HG03442 (cell line): ENCODE results near the gene SAXO1.

ENCODE experiments used
- ATAC-seq: cut with Tn5 transposase; IDR thresholded peaks from one replicate; pipeline ENCODE4 v1.9.1; 2021; ENCODE audit warnings: mild to moderate bottlenecking, moderate library complexity; ENCODE audit not compliant: unreplicated experiment

Gene SAXO1

DNA sequence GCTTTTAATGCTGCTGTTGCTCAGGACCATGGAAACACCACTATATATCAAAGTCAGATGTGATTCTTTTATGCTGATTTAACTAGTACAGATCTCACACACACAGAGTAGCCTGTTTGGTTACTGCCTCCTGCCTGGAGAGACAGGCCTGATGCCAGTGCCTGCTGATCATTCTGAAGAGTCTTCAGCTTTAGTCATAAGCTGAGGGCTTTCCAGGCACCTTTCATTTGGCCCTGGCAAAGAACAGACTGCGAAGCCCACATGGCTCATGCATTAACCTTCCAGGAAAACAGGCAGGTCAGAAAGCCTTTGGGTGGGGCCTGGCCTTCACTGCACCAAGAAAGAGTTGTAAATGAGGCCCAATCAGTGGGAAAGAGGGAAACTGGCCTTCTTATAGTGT, 144.7 kb downstream of the SAXO1 start:
- ATAC-seq = no peak

GRCh38 chr9:18887546-18887945, 145.5 kb downstream of the SAXO1 start:
- ATAC-seq = no peak

GRCh38 chr9:18881758-18882157, 151.3 kb downstream of the SAXO1 start:
- ATAC-seq = no peak

DNA sequence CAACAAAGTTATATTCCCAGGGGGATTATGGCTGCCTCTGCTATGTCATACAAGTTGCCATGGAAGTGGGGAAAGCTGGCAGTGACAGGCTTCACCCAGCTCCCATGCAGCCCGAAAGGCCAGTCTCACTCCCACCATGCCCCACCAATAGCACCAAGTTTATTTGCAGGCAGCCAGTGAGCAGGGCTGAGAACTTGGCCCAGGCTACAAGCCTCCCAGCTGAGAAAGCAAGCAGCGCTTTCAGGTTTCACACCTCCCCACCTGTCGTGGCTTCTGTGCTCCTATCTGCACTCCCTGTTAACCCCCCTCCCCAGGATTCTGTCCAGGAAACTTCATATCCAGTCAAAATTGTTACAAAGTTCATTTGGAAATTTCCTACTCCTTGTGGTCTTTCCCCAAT, 155.0 kb downstream of the SAXO1 start:
- ATAC-seq = no peak
